OCI-M1 (cell line): ENCODE measurements around the gene KMT2D.
A peak's percentile ranks its signal among the peaks of the same experiment; 100 is the strongest.

Experiments used
- DNase-seq: peaks from one replicate; lab custom pipeline; 2025; lab: John Stamatoyannopoulos, UW

KMT2D gene

DNA sequence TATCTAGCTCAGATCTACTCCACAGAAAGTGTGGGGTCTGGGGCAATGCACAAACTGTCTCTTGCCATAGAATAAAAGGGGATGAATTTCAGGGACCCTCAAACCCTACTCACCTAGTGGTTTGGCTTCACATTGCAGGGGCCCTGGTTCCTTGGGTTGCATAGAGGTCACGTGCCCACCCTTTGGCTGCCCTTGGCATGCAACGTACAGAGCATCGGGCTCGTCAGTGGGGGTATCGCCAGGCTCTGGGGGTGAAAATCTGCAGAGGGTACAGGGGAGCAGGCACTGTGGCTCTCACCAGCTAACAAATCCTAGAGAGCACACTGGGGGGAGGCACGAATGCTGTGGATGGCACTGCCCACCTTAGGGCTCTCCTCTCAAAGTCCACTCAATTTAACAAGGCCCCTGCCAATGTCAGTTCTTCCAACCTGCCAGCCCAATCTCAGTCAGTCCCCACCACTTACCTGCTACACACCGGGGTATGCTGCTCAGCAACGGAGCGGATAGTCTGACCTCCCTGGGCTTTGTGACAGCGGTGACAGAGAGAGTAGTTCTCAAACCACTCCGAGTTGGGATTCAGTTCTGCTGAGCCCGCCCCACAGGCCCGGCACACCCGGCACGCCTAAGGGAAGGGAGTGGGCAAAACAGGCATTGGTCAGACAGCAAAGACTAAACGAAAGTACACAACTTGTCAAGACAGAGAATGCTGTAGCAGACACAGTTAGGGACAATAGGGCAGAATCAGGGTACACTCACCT lies 8.0 kb downstream of the KMT2D start:
- no peak for DNase-seq

DNA sequence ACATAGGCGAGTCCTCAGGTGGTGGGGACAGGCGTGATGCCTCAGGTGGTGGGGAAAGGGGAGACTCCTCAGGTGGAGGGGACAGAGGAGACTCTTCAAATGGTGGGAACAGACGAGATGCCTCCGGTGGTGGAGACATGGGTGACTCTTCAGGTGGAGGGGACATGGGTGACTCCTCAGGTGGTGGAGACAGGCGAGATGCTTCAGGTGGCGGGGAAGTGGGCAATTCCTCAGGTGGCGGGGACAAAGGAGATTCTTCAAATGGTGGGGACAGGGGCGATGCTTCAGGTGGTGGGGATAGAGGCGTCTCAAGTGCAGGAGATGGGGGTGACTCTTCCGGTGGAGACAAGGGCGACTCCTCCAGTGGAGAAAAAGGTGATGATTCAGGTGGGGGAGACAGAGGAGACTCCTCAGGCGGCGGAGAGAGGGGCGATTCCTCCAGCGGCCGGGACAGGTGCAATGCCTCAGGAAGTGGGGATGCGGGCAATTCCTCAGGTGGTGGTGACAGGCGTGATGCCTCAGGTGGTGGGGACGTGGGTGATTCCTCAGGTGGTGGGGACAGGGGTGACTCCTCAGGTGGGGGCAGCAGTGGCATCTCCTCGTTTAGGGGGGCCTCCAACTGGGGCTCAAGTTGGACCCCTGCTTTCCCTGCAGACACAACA lies 8.7 kb downstream of the KMT2D start:
- DNase-seq = no peak

DNA sequence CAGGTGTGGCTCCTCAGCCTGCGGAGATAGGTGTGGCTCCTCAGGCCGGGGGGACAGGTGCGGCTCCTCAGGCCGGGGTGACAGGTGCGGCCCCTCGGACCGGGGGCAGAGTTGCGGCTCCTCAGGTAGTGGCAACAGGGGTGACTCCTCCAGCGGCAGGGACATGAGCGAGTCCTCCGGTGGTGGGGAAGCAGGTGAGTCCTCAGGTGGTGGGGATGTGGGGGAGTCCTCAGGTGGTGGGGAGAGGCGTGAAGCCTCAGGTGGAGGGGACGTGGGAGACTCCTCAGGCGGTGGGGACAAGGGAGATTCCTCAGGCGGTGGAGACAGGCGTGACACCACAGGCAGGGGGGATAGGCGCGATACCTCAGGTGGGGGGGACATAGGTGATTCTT lies 9.2 kb downstream of the KMT2D start:
- no peak for DNase-seq

DNA sequence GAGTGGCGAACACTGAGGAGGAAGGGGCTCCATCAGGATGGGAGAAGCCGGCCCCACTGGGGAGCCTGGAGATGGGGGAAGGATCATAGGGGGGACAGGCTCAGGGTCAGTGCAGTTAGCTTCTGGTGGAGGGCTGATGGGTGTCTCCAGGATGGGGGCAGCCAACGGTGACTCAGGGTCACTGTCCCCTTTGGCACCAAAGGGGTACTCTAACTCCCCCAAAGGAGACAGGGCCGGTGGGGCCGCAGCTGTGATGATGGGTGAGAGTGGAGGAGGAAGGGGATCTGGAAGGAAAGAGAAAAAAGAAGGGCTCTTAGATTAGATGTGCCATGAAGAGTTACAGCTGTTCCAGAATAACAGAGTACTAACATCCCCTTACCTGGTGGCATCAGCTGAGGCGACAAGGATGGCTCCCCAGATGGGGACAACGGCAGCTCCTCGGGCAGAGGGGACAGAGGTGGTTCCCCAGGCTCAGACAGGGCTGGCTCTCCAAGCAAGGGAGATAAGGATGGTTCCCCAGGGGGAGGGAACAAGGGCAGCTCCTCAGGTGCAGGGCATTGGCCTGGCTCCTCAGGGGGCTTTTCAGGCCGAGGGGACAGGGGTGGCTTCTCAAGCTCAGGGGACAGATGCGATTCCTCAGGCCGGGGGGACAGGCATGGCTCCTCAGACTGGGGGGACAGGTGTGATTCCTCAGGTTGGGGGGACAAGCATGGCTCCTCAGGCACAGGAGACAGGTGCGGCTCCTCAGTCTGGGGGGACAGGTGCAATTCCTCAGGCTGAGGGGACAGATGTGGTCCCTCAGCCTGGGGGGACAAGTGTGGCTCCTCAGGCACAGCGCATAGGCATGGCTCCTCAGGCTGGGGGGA lies 9.9 kb downstream of the KMT2D start:
- DNase-seq = no peak

DNA sequence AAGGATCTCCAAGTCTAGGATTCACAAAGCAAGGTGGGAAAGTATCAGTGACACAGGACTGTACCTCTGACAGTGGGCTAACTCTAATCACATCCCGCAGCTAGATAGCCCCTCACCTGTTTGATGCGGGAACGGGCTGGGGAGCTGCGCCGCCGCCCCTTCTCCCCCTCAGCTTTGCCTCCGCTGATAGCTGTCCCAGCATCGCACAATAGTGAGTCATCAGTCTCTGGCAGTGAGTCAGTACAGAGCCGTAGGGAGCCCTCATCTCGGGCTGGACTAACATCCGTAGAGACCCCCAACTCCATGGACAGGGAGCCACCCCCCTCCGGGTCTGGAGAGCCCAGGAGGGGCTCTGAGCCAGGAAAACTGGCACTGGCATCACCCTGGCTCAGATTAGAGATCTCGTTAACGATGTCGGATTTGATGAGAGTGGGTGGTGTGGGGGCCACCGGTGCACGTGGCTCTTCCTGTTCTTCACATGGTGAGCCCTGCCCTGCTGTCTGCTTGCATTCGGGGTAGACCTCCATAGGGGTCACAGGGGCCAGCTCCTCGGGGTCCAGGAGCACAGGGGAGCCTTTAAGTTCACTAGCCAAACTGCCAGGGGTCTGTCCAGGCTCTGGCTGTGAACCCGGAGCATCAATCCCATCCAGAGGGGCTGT lies 10.9 kb downstream of the KMT2D start:
- no peak for DNase-seq

DNA sequence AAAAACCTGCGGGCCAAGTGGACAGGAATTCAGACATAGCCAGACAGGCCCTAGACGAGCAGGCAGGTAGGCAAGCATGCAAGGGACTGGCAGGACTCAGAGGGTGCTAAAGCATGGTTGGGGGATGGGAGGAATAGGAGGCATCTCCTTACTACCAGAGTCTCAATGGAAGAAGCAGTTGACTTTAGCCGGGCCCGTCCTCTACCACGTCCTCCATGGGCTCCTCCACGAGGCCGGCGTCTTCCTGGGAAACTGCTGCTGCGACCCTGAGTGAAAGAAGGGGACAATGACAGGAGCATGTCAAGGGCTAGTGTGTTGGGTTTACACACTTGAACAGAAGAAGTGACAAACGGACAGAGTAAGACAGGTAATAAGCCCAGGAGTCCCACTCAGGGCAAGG lies 11.6 kb downstream of the KMT2D start:
- DNase-seq = no peak

DNA sequence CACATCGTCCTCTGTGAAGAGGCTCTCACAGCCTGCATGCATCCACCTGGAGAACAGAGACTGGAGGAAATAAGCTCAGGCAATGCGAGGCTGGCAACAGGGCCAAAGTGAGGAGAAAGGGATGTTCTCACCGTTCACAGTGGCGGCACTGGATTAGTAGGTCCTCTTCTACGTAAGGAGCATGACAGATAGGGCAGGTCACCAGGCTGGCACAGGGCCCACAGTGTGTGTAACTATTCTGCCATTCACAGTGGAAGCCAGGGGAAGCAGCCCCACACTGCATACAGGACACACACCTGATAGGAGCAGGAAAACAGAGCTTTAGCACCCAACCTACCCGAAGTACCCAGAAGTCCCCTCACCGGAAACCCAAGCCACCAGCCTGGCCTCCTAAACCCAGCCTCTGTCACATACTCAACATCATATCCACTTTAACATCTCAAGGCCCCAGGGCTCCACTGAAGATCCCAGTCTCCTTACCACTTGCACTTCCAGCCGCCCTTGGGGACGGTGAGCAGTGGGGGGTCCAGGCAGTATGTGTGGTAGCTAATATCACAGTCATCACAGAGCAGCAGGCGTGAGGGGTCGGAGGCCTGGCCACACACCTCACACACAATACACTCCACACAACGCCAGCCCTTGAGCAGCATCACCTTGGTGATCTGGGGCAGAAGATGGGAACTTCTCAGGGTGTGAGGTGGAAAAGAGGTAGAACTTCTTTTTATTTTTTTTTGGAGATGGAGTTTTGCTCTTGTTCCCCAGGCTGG lies 14.3 kb downstream of the KMT2D start:
- DNase-seq = no peak

DNA sequence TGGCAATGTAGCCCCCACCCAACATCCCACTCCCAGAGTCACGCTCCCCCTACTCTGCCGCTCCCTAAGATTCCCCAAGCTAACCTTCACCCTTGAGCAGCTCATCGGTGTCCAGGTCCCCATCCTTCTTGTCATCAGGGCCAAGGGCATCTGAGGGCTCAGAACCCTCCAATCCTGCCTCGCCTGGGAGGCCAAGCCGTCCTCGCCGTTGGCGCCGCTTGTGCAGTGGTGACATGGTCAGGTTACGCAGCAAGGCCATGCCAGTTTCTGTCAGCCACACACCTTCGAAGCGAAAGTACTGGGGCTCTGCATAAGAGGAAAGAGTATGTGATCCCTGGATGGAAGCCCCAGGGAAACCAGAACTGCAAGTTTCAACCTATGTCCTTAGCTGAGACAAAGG lies 15.9 kb downstream of the KMT2D start:
- no peak for DNase-seq

DNA sequence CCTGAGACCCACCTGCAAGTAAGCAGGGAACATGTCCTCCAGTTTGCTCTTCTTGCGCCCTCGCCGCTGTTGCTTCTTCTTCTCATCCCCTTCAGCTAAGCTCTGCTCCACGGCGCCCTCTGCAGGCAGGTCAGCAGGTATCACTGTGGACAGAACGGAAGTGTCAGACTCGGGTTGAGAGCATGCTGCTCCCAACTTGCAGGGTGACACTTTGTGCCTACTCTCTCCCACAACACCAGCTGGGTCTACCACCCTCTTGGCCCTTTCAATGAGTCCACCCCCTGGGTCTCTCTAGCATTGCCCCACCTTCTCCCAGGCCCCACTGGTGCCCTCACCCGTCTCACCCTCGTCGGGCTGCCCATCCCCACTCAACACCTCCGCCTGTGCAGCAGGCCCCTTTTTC lies 16.7 kb downstream of the KMT2D start:
- DNase-seq = peak; percentile 73

DNA sequence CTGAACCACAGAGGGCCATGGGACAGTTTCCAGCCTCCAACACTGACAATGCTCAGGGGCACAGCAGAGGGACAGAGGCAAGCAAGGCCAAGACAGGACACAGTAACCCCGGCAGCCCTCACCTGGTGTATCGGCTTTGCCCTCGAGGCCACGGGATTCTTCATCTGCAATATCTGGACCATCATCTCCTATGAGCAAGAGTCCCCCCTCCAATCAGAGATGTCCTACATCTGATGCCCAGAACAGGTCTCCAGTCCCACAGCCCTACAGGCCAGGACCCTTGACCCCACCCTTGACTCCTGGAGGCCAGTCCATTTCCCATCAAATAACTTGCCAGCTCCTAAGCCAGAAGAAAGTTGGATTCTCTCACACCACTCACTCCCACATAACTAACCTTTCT lies 17.4 kb downstream of the KMT2D start:
- DNase-seq = no peak

DNA sequence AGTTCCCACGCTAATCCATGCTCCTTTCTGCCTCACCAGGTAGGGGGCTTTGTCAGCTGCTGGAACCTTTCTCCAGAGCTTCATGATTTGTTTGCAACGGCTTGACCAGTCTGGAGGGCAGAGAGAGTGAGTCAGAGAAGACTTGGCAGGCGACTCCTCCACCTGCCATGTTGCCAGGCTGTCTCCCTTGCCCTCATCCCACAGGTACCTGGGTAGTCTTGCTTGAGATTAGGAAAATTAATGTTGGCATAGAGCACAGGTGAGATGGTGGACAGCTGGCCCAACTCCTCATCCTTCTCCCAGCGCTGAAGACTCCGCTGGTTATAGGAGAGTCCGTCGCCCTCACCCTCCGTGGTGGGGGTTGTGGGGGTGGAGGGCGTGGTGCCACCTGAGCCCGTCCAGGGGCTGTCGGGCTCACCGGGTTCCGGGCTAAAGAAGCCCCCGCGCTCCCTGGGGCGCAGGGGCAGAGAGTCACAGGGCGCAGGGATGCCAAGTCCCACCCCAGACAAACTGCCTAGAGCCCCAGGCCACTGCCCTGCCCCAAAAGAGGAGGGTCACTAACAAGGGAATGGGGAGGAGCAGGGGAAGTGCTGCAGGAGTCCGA lies 18.6 kb downstream of the KMT2D start:
- no peak for DNase-seq

DNA sequence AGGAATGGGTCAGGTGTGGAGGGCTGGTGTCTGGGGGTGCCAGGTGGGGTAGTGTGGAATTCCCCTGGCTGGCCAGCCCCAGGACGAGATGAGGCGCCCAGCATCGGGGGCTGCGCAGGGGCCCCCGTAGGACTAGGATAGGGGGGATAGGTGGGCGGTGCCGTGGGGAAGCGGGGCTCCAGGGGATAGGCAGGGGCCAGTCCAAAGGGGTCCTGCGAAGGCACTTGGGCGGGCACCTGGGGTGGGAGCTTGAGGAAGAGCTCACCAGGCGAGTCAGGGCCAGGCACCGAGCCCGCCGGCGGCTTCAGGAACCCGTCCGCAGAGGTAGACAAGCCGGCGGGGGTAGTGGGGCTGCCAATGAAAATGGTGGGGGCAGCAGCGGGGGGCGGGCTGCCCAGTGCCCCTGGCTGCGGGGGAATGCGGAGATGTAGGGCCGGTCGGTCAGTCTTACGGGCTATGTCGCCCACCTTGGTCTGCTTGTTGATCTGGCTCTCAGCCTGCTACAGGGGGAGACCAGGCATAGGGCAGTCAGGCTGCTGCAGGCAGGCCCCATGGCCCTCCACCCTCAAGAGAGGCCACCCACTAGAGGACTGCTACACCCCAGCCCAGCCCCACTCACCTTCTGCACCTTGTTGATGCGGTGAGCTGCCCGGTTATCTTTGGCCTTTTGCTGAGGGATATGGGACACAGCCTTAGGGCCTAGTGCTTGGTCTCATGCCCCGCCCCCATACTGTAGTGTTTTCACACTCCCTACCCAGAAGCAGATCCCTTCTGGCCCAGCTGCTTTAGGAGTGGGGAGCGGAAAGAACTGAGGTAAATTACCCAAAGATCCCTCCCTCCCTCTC lies 19.3 kb downstream of the KMT2D start:
- no peak for DNase-seq

DNA sequence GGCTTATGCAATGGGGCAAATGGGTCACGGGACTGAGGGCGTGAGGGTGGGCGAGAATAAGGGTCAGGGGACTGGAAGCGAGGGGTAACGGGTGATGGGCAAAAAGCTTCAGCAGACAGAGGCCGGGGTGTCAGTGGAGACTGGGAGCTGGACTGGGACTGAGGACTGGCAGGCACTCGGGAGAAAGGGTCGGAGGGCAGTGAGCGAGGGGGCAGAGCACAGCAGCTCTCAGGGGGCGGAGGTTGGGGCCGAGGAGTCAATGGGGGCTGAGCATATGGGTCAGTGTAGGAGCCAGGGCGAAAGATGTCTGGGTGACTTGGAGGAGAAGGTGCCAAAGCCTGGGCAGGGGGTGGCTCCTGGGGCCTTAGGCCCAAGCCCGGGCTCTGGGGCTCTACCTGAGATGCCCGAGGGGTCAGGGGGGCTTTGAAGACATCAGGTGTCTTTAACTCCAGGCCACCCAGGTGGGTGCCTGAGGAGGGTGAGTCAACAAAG lies 20.2 kb downstream of the KMT2D start:
- DNase-seq = no peak

DNA sequence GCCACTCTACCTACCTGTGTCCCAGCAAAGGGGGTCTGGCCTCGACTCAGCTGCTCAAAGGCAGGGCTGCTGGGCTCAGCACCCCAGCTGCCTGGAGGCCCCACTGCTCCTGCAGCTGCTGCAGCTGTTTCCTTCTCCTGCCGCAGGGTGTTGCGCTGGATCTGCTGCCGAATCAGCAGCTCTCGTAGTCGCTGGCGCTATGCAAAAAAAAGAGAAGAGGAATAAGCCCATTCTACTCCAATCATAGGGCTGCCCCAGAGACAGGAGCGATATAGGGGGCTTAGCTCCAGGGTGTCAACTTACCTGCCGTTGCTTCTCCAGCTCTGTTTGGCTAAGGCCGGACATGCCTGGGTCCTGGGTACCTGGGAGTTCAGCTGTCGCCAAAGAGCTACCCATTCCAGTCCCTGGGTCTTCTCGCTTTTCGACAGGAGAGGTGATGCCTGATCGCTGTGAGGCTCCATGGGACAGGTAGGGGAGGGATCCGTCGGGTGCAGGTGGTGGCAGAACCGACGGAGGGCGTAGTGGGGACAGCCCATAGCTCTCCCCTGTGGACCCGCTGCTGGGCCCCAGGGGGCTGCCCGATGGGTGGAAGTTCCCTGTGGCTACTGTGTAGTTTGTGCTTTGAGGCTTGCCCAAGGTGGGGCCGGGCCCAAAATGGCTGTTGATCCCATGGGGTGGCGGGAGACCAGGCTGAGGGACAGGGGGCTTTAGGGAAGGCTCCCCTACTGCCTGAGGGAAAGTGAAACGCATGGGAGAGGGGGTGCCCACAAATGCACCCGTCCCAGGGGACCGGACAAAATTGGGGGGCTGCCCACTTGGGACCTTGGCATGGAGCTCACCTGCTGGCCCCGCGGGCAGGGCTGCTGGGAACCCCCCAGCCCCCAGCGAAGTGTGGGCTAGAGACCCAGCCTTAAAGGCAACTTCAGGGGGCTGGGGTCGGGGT lies 20.9 kb downstream of the KMT2D start:
- DNase-seq = no peak

DNA sequence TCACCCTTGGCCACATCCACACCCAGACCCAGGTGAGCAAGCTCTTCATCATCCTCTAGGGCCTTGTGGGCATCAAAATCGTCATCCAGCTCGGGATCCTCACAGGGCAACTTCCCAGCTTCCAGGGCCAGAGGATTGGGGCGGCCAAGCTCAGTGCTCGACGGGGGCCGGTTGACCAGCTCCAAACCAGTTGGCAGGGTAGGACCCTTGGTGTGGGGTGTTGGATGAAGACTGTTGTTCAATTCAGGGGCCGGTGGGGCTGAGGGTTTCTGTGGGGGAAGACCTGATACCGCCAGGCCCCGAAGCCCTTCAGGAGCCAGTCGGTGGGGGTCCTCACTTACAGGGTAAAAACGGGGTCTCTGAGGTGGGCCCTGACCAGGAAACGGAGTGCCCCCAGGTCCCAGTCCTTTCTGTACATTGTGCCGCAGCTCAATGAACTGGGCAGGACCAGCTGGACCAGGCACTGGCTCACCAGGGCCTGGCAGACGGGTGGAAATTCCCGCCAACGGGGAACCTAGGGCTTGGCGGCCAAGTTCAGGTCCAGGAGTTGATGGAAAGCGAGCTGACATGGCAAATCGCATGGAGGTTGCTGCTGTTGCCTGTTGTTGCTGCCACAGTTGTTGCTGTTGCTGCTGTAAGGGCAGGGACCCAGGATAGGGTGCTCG lies 22.2 kb downstream of the KMT2D start:
- no peak for DNase-seq

DNA sequence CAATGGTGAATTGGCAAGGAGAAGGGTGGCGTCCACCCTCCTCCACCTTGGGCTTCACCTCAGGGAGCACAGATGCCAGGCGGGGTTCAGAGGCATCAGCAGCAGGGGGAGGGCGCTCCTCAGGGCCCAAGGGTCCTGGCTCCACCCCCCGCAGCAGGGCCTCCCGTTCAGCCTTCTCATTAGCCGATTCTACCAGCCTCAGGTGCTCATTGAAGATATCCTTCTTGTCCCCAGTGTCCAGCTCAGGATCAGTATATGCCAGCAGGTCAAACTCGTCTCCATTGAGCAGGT lies 22.7 kb downstream of the KMT2D start:
- DNase-seq = no peak

DNA sequence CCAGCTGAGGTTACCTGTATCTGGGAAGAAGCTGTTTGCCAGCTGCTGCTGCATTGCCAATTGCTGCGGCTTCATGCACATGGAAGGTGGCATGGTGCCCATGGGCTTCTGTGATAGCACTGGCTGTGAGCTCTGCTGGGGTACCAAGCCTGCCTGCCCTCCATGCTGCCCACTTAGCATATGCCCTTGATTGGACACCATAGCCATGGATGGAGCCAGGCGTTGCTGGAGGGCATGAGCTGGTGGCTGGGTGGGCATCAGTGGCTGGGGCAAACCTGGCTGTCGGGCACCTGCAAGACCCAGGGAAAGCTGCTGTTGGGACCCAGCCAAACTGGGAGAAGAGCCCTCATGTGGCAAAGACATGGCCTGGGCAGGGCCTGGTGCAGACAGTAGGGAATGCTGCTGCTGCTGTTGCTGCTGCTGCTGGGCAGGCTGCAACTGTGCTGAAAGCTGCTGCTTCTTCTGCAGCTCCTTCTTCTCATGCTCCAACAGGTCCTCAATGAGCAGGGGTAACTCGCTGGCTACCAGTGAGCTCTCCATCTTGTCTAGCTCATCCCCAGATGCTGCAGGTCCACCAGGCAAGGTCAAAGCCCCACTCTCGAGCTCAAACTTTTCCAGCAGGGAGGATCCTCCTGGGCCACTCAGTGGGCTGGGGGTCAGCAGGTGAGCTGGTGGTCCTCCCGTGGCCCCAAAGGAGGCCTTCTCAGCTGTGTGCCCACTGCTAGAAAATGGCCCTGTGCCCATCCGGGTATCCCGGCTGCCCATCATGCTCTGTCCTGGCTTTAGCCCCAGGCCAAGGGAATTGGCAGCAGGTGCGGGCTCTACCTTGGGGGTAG lies 23.3 kb downstream of the KMT2D start:
- no peak for DNase-seq

DNA sequence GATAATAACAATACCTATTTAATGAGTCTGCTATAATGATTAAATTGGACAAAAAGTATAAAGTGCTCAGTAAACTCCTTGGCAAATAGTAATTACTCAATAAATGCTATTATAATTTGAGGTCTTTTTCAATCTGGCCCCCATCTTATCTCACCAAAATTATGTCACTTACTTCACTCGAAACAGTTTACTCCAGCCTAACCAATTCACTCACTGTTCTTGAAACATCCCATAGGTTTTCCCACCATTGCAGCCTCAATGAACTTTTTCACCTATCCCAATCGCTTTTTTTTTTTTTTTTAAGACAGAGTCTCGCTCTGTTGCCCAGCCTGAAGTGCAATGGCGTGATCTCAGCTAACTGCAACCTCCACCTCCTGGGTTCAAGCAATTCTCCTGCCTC lies 24.6 kb downstream of the KMT2D start:
- DNase-seq = no peak
